H54 (cell line): ENCODE results near the gene FOXD1.
"Not testable (repeated sequence)": the region's sequence is repeated elsewhere in the genome, so short reads cannot be mapped to it uniquely, and the experiment has no call there.

Experiments
- DNase-seq: peaks from one replicate; pipeline ENCODE4 v3.0.0; 2011; ENCODE audit warnings: low spot score, mixed read lengths; ENCODE audit not compliant: insufficient read length
- FAIRE-seq: peaks from 3 replicates; lab custom pipeline; 2011; peaks lifted over from hg19 to GRCh38; lab: Jason Lieb, UNC
- POLR2A ChIP-seq: IDR thresholded peaks from 2 replicates; pipeline ENCODE4 v1.6.1; 2011; ENCODE audit warnings: low read depth, mild to moderate bottlenecking, low read length

Gene FOXD1

GRCh38 chr5:73422164-73422563 lies 26.4 kb downstream of the FOXD1 start:
- DNase-seq = no peak
- no peak for TF ChIP-seq POLR2A
- no peak for FAIRE-seq

GRCh38 chr5:73420666-73421065 lies 27.9 kb downstream of the FOXD1 start:
- no peak for TF ChIP-seq POLR2A
- FAIRE-seq = no peak
- no peak for DNase-seq

GRCh38 chr5:73419465-73420390 lies 28.8 kb downstream of the FOXD1 start:
- no peak for TF ChIP-seq POLR2A
- no peak for DNase-seq
- no peak for FAIRE-seq

GRCh38 chr5:73419117-73419464 lies 29.5 kb downstream of the FOXD1 start:
- DNase-seq (no peak), FAIRE-seq (no peak)
- TF ChIP-seq POLR2A = no peak

- TF ChIP-seq POLR2A = no peak
- DNase-seq = no peak
- no peak for FAIRE-seq
These were observed 30.3 kb downstream of the FOXD1 start for GRCh38 chr5:73418244-73418691.

- TF ChIP-seq POLR2A = no peak
- no peak for FAIRE-seq
- DNase-seq = no peak
These were observed 31.1 kb downstream of the FOXD1 start for GRCh38 chr5:73417303-73418034.

GRCh38 chr5:73415617-73416016 lies 33.0 kb downstream of the FOXD1 start:
- TF ChIP-seq POLR2A = no peak
- FAIRE-seq (no peak), DNase-seq (no peak)

GRCh38 chr5:73415171-73415570 lies 33.4 kb downstream of the FOXD1 start:
- FAIRE-seq (no peak), DNase-seq (no peak)
- TF ChIP-seq POLR2A = no peak

- FAIRE-seq (peak; percentile 92), DNase-seq (peak; percentile 57)
- TF ChIP-seq POLR2A = no peak
These were observed 36.0 kb downstream of the FOXD1 start for GRCh38 chr5:73412597-73412988.

- no peak for TF ChIP-seq POLR2A
- no peak for FAIRE-seq
- no peak for DNase-seq
These were observed 36.5 kb downstream of the FOXD1 start for GRCh38 chr5:73411936-73412596.

GRCh38 chr5:73409927-73410326 lies 38.6 kb downstream of the FOXD1 start:
- DNase-seq, FAIRE-seq: not testable (repeated sequence)

GRCh38 chr5:73405691-73406090 lies 42.9 kb downstream of the FOXD1 start:
- no peak for TF ChIP-seq POLR2A
- FAIRE-seq (no peak), DNase-seq (no peak)

- no peak for TF ChIP-seq POLR2A
- DNase-seq = no peak
- FAIRE-seq = no peak
These were observed 48.8 kb downstream of the FOXD1 start for GRCh38 chr5:73399775-73400174.
